HAP-1 (cell line): Measurements from ENCODE around the gene MCM3AP.
"Not testable (repeated sequence)": the region's sequence is repeated elsewhere in the genome, so short reads cannot be mapped to it uniquely, and the experiment has no call there.

Source experiments
- DNase-seq, 2 experiments: peaks; one replicate each; pipeline ENCODE4 v3.0.0-alpha.2; 2016 to 2020; ENCODE audit warnings: low spot score in 2 of 2
- H3K27me3 ChIP-seq: fragments of 250-450 bp; sonication (Bioruptor Pico); 2 replicates; pipeline ENCODE4 v1.5.1; 2020; ENCODE audit warnings: low read depth, mild to moderate bottlenecking, moderate library complexity
- H3K36me3 ChIP-seq: fragments of 250-450 bp; sonication (Bioruptor Pico); replicated peaks from 2 replicates; pipeline ENCODE4 v1.5.1; 2020; ENCODE audit warnings: mild to moderate bottlenecking
- H3K4me1 ChIP-seq: fragments of 250-450 bp; sonication (Bioruptor Pico); 2 replicates; pipeline ENCODE4 v1.5.1; 2020; ENCODE audit warnings: mild to moderate bottlenecking
- H3K4me3 ChIP-seq: fragments of 250-450 bp; sonication (Bioruptor Pico); 2 replicates; pipeline ENCODE4 v1.5.1; 2020; ENCODE audit warnings: mild to moderate bottlenecking, moderate library complexity
- H3K9me3 ChIP-seq: fragments of 250-450 bp; sonication (Bioruptor Pico); 2 replicates; pipeline ENCODE4 v1.5.1; 2020; ENCODE audit warnings: mild to moderate bottlenecking, moderate library complexity
- in situ Hi-C: fragments of 300-500 bp; cut with MboI; formaldehyde crosslinking; loops from 3 replicates; pipeline ENCODE4 v1.14.3; 2020; ENCODE audit warnings: low sequenced_read_pairs, inconsistent platforms, mixed read lengths

The MCM3AP gene

DNA sequence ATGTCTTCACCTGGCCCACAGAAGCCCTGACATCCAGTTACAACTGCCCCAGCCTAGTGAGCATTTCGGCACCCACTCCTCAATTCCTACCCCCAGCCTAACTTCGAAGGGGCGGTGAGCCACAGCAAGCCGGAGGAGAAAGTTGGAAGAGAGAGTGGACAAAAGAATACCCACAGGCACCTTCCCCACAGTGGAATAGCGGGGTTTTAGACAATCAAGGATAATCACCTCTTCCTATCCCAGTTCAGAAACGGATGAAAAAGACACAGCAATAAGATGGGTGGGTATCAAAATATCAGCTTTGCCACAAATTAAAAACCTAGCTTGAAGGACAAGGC lies 55.5 kb downstream of the MCM3AP start:
- Histone ChIP-seq H3K9me3 (peaks cover 13% of the 10 kb centered on the region), H3K4me1 (peaks cover 11% of the 10 kb centered on the region), H3K4me3 (peak overlapping the region; percentile 46), H3K36me3 (peaks cover 50% of the 10 kb centered on the region), H3K27me3 (no peaks in the 10 kb centered on the region)
- no peak for DNase-seq
- in situ Hi-C loops = no loop called here

DNA sequence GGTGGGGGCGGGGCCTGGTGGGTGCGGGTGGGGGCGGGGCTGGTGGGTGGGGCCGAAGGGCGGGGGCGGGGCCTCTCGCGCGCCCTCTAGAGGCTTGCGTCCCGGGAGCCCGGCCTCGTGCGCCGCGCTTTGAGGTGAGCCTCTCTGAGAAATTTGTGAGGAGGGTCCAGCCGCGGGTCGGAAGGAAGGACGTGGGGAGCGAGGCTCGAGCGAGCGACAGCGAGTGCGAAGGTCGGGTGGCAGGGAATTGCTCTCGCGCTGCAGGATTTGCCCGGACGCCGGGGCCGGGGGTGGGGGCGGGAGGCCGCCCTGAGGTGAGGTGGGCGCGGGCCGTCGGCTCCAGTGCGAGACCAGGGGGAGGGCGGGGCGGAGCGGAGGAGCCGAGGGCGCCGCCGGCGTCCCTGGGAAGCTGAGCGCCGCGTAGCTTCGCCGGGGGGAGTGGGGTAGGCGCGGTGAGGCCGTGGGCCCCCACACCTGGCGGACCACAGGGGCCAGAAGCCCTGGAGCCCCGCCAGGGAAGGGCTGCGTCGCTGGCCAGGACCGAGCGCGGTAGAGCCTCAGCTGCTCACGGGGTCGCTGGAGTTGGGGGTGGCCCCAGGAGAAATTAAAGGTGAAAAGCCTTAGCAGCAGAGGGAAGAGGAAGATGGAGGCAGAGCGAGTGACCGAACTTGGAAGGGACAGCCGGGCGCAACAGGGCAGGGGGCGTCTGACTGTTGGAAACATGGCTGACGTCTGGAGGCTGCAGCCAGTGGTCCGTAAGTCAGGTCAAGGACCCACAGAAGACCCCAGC lies 56.1 kb downstream of the MCM3AP start:
- Histone ChIP-seq H3K27me3 (no peaks in the 10 kb centered on the region), H3K9me3 (peaks cover 13% of the 10 kb centered on the region), H3K36me3 (peaks cover 44% of the 10 kb centered on the region), H3K4me3 (peak overlapping the region; percentile 46), H3K4me1 (peaks cover 11% of the 10 kb centered on the region)
- peak; percentile 38 to 74 for DNase-seq
- in situ Hi-C loops = no loop called here

DNA sequence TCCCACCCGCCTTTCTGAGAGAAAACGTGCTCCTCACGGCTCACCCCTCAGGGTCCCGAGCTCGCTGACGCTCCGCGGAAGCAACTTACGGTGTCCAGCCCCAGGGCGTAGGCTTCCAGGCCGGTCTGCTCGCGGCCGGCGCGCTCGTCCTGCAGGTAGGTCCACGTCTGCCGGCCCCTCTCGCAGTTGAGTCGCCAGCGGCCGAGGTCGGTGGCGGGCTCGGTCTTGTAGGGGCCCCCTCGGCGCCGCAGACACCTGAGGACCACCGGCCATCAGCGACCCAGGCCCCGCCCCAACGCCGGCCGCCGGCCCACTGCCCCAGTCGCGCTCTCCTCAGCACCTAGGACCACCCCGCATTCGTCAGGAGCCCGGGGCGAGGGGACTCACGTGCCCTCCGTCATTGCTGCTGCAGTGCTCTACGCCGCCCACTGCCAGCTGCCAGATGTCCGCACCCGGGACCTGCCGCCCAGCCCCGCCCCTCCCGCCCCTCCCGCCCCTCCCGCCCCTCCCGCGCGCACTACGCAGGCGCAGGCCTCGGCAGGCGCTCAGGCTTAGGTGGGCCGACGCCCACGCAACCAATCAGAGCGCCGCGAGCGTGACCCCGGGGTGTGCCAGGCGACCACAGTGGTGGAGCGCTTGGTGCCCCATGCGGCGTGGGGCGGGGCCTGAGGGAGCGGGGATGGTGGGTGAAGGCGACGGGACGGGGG lies 56.9 kb downstream of the MCM3AP start, which contains the start of gene LSS:
LSS (minus strand) TSS at position 430 of the 707 bp plus-strand sequence; CDS start at position 401, 29 bp downstream.
- peaks cover 13% of the 10 kb centered on the region for H3K9me3 ChIP-seq
- H3K4me1 ChIP-seq = peaks cover 11% of the 10 kb centered on the region
- no peaks in the 10 kb centered on the region for H3K27me3 ChIP-seq
- DNase-seq = peak; percentile 92 to 100
- peak within 1 kb of the TSS; percentile 77 for H3K4me3 ChIP-seq
- H3K36me3 ChIP-seq = peaks cover 40% of the 10 kb centered on the region
- in situ Hi-C loops = no loop called here

DNA sequence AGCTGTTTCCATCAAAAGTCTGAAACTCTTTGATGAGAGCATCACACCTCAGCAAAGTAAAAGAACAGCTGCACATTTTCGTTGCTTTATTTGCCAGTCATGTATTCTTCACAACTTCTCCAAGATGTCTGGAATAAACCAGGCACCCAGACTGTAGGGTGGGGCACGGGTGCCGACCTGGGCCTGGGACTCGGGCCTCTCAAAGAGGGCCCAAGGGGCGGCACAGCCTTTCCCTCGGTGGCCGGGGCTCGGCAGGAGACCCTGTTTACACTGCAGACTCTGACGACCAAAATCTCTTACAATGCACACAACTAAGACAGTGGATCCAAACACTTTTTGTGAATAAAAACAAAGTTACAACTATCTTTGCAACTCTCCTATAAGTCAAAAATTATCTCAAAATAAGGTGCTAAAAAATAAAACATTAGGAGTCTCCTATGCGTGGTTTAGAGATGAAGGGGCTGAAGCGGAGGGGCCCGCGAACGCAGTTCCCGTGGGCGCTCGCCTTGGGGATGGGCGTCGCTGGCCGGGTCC lies 57.5 kb downstream of the MCM3AP start:
- Histone ChIP-seq H3K36me3 (peaks cover 34% of the 10 kb centered on the region), H3K4me1 (peaks cover 11% of the 10 kb centered on the region), H3K27me3 (no peaks in the 10 kb centered on the region), H3K9me3 (peaks cover 11% of the 10 kb centered on the region), H3K4me3 (peak overlapping the region; percentile 77)
- in situ Hi-C loops = no loop called here
- DNase-seq = peak in 1 of 2 experiments; percentile 36

DNA sequence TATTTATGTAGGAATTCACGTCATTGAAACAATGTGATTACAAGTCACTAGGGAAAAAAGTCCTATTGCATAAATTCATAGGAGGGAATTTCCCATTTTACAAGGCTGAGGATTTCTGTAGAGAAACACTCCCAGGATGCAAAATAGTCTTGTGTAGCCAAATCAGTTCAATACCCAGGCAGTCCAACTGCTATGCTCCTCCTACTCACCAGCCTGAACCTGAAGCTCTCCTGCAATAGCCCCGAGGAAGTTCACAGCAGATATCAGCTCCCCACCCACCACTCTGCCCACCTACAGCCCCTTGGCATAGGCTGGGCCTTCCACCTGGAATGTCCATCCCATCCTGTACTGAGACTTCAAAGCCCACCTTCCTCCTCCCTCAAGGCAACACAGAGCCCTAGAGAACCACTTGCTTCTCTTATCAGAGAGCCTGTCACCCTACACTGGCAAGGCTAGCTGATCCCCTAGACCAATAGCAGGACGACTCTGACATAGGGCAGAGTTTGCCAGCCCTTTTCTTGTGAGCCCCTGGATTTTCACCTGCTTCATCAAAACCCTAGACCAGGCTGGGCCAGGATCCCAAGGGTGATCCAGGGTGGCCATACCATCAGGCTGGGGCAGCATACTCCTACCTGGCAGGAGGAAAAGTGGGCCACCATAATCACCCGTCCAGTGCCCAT lies 58.4 kb downstream of the MCM3AP start:
- peaks cover 36% of the 10 kb centered on the region for H3K36me3 ChIP-seq
- H3K4me1 ChIP-seq = peaks cover 11% of the 10 kb centered on the region
- H3K27me3 ChIP-seq = no peaks in the 10 kb centered on the region
- DNase-seq = peak; percentile 20 to 30
- in situ Hi-C loops = no loop called here
- H3K9me3 ChIP-seq = peaks cover 3% of the 10 kb centered on the region; the same call in 1 of the 2 replicates
- peak overlapping the region; percentile 77 for H3K4me3 ChIP-seq

DNA sequence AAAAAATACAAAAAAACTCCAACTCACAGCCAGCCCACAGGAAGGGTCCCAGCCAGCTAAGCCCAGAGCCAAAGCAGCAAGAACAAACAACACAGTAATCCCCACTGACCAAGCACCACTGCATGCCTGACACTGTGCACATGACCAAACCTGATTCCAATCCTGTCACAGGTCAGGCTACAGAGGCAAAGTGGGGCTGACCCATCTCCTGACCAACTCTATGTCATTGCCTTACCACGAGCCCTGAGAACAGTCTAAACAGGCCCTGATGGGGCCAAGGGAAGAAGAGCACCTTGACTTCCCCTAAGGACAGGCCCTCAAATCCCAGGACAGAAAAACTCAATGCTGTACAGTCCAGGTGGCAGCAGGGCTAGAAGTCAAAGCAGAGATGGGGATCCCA lies 59.3 kb downstream of the MCM3AP start:
- no peak overlapping the region for H3K4me3 ChIP-seq
- in situ Hi-C loops = no loop called here

DNA sequence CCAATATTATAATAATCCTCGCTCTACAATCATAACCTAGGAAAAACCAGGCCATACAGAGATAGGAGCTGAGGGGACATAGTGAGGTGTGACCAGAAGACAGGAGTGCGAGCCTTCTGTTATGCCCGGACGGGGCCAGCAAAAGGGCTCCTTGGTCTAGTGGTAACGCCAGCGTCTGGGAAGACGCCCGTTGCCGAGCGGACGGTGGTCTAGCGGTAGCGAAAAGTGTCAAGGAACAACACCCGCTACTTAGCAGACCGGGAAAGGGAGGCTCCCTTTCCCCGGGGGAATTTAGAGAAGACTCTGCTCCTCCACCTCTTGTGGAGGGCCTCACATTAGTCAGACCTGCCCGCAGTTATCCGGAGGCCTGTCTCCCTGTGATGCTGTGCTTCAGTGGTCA lies 61.8 kb downstream of the MCM3AP start:
- in situ Hi-C loops, H3K4me3 ChIP-seq, DNase-seq, H3K4me1 ChIP-seq, H3K9me3 ChIP-seq, H3K27me3 ChIP-seq: not testable (repeated sequence)
- peaks cover 36% of the 10 kb centered on the region for H3K36me3 ChIP-seq

More for the DNA sequence above, 59.3 kb downstream of the MCM3AP start:
- Histone ChIP-seq H3K27me3 (no peaks in the 10 kb centered on the region), H3K9me3 (peaks cover 2% of the 10 kb centered on the region; the same call in 1 of the 2 replicates), H3K36me3 (peaks cover 36% of the 10 kb centered on the region), H3K4me1 (peaks cover 11% of the 10 kb centered on the region)
- DNase-seq = no peak

DNA sequence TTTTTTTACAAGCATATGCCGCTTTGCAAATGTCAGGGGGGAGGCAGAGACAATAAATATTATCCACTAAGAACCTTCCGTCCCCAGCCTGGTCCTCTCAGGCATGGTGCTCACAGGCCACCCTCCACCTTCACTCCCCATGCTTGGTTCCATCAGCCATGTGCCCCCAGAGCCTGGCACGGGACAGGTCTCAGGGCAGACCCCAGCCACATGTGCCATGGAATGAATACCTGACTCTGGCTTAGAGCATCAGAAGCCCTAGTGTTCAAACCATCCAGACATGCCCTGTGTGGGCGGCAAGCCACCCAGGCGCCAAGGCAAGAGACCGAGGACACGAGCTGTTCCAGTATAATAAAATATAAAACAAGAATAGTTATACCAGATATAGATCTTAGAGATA lies 62.2 kb downstream of the MCM3AP start:
- Histone ChIP-seq H3K4me1 (peaks cover 4% of the 10 kb centered on the region; the same call in 1 of the 2 replicates), H3K27me3 (no peaks in the 10 kb centered on the region), H3K36me3 (peaks cover 36% of the 10 kb centered on the region), H3K9me3 (no peaks in the 10 kb centered on the region; the same call in 1 of the 2 replicates), H3K4me3 (no peak overlapping the region)
- DNase-seq = no peak
- in situ Hi-C loops = no loop called here

DNA sequence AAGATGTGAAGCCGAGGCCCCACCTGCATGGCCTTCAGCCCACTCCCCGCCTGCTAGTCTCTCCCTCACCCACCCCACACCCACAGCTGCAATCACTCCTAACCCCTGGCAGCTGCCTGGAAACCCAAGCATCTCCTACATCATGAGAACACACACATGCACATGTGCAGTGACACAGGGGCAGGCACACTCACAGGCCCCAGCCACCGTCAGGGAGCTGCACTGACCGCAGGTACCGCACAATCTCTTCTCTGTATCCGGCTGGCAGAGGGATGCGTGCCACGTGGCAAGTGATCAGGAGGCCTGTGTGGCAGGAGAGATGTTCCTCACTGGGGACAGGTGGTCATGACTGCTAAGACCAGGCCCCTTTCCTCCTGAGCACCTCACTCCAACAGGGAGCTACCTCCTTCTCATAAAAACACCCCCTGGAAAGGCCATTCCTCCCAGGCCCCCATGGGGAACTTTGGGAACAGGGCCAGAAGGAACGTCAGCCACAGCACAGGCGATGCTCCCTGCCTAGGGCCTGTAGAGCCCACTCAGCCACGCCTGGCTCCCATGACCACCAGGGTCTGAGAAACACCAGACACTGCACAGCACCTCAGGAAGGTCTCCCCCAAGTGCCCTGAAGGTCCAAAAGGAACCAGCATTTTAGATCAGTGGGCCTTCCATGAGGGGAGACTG lies 62.8 kb downstream of the MCM3AP start:
- H3K4me3 ChIP-seq = no peak overlapping the region
- in situ Hi-C loops = no loop called here
- DNase-seq = no peak
- H3K36me3 ChIP-seq = peaks cover 36% of the 10 kb centered on the region
- peaks cover 4% of the 10 kb centered on the region; the same call in 1 of the 2 replicates for H3K4me1 ChIP-seq
- H3K27me3 ChIP-seq = no peaks in the 10 kb centered on the region
- H3K9me3 ChIP-seq = no peaks in the 10 kb centered on the region; the same call in 1 of the 2 replicates

DNA sequence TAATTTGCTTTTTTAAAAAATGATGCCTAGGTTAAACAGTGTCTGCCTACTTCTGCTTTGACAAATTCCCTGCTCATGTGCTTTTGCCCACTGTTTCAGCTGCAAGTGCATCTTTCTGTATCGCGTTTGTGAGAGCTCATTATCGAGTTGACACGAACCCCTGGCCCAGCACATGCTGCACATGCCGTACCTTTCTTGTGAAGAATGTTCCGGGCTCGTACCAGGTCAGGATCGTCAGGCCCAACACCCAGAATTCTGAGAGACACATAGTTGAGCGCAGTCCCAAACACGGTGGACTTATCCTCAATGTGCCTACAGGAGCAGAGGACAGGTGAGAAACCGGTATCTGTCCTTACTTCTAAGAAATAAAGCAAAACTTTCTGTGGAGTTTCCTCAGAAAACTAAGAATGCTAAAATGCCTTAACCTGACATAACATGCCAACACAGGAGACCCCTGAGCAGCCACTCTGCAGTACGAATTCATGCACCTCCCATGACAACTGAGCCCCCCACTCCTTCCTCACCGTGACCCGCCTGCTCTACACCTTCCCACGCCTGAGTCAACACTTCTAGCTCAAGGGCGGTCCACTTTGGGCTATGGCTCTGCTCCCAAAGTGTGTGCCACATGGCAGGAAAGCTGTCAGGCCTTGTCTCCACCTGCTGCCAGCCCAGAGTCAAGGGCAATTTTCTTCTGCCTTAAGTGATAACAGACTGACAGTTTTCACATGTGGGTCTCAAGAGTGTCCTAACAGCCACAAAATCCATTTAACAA lies 63.6 kb downstream of the MCM3AP start:
- in situ Hi-C loops = no loop called here
- Histone ChIP-seq H3K4me1 (no peaks in the 10 kb centered on the region), H3K36me3 (peaks cover 36% of the 10 kb centered on the region), H3K9me3 (no peaks in the 10 kb centered on the region; the same call in 1 of the 2 replicates), H3K4me3 (no peak overlapping the region), H3K27me3 (no peaks in the 10 kb centered on the region)
- DNase-seq = peak in 1 of 2 experiments; percentile 5

DNA sequence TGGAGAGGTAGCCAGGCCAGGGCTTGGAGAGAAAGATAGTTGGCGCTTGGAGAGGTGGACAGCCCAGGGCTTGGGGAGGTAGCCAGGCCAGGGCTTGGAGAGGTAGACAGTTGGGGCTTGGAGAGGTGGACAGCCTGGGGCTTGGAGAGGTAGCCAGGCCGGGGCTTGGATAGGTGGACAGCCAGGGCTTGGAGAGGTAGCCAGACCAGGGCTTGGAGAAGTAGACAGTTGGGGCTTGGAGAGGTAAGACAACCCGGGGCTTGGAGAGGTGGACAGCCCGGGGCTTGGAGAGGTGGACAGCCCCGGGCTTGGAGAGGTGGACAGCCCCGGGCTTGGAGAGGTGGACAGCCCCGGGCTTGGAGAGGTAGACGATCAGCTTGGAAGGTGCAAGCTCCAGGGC lies 64.6 kb downstream of the MCM3AP start:
- Histone ChIP-seq H3K4me1 (no peaks in the 10 kb centered on the region), H3K36me3 (peaks cover 36% of the 10 kb centered on the region), H3K9me3 (no peaks in the 10 kb centered on the region; the same call in 1 of the 2 replicates), H3K27me3 (no peaks in the 10 kb centered on the region), H3K4me3 (no peak overlapping the region)
- peak in 1 of 2 experiments; percentile 5 for DNase-seq
- in situ Hi-C loops = no loop called here

DNA sequence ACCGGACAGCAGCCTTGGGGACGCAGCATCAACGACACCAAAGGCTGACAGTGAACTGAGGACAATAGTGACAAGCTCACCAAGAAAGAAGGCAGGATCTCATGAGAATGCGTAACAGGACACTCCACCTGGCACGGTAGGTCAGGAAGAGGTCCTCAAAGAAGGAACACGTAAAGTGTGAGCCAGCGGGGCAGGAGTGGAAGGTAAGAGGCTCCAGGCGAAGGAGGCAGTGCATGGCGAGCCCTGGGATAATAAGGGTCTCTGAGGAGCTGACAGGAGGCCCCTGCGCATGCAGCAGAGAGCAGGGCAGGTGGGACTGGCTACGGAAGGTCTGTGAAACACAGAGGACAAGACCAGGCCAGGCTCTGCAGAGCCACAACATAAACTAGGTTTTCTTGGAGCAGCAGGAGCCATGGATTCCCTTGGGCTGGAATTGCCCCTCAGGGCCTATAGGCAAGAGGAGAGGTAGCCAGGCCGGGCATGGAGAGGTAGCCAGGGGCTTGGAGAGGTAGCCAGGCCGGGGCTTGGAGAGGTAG lies 65.1 kb downstream of the MCM3AP start:
- H3K27me3 ChIP-seq = no peaks in the 10 kb centered on the region
- H3K36me3 ChIP-seq = peaks cover 36% of the 10 kb centered on the region
- peak in 1 of 2 experiments; percentile 5 for DNase-seq
- H3K4me1 ChIP-seq = no peaks in the 10 kb centered on the region
- H3K4me3 ChIP-seq = no peak overlapping the region
- in situ Hi-C loops = no loop called here
- no peaks in the 10 kb centered on the region; the same call in 1 of the 2 replicates for H3K9me3 ChIP-seq
